Loucy (cell line): ENCODE results near the gene ALPP.

Source experiments
- H2AFZ ChIP-seq: fragments of 200-600 bp; sonication (generic); 2 replicates; pipeline ENCODE4 v1.6.0; 2016; ENCODE audit warnings: antibody characterized with exemption, mild to moderate bottlenecking, low read length, moderate library complexity
- H3F3A ChIP-seq: fragments of 200-600 bp; 2 replicates; pipeline ENCODE4 v1.6.0; 2016; ENCODE audit warnings: antibody characterized with exemption, low read depth, mild to moderate bottlenecking
- H3K27me3 ChIP-seq: fragments of 200-600 bp; sonication (generic); 2 replicates; pipeline ENCODE4 v1.6.1; 2014; ENCODE audit warnings: low read length, mild to moderate bottlenecking; ENCODE audit not compliant: insufficient read depth, poor library complexity, severe bottlenecking
- H3K36me3 ChIP-seq: fragments of 200-600 bp; sonication (generic); 2 replicates; pipeline ENCODE4 v1.6.1; 2016; ENCODE audit warnings: low read length; ENCODE audit not compliant: insufficient read depth
- H3K4me1 ChIP-seq: fragments of 200-600 bp; sonication (generic); 2 replicates; pipeline ENCODE4 v1.5.1; 2014; ENCODE audit warnings: low read length, mild to moderate bottlenecking; ENCODE audit not compliant: insufficient read depth, poor library complexity, severe bottlenecking
- H3K4me2 ChIP-seq: fragments of 200-600 bp; sonication (generic); 2 replicates; pipeline ENCODE4 v1.6.0; 2014; ENCODE audit warnings: antibody characterized with exemption, low read length, low read depth, mild to moderate bottlenecking; ENCODE audit not compliant: poor library complexity, severe bottlenecking
- H3K4me3 ChIP-seq: fragments of 200-600 bp; sonication (generic); 2 replicates; pipeline ENCODE4 v1.5.1; 2014; ENCODE audit warnings: low read length, mild to moderate bottlenecking, mixed read lengths; ENCODE audit not compliant: poor library complexity, severe bottlenecking
- H3K79me2 ChIP-seq: fragments of 200-600 bp; sonication (generic); 2 replicates; pipeline ENCODE4 v1.6.1; 2014; ENCODE audit warnings: low read length; ENCODE audit not compliant: insufficient read depth
- H3K9ac ChIP-seq: fragments of 200-600 bp; sonication (generic); 2 replicates; pipeline ENCODE4 v1.6.0; 2014; ENCODE audit warnings: mild to moderate bottlenecking, low read depth, low read length, moderate library complexity; ENCODE audit not compliant: poor library complexity, severe bottlenecking
- H3K9me2 ChIP-seq: fragments of 200-600 bp; sonication (generic); replicated peaks from 2 replicates; pipeline ENCODE4 v1.6.1; 2016; ENCODE audit warnings: low read depth, low read length, mixed read lengths
- H3K9me3 ChIP-seq: fragments of 200-600 bp; sonication (generic); 2 replicates; pipeline ENCODE4 v1.6.1; 2014; ENCODE audit warnings: mild to moderate bottlenecking, antibody characterized with exemption, low read length, low read depth; ENCODE audit not compliant: insufficient read depth
- H4K20me1 ChIP-seq: fragments of 200-600 bp; sonication (generic); 2 replicates; pipeline ENCODE4 v1.6.0; 2014; ENCODE audit warnings: antibody characterized with exemption, low read length, mild to moderate bottlenecking; ENCODE audit not compliant: insufficient read depth, poor library complexity, severe bottlenecking
- CTCF ChIP-seq: fragments of 200-600 bp; sonication (generic); conservative IDR thresholded peaks from 2 replicates; pipeline ENCODE4 v1.5.1; 2014; ENCODE audit warnings: mild to moderate bottlenecking, antibody characterized with exemption, low read length
- EZH2phosphoT487 ChIP-seq: fragments of 200-600 bp; IDR thresholded peaks from 2 replicates; pipeline ENCODE4 v1.6.1; 2018; ENCODE audit warnings: antibody characterized with exemption, mild to moderate bottlenecking, moderate library complexity, borderline replicate concordance

The ALPP gene

GRCh38 chr2:232353660-232354059 is 24.9 kb upstream of the ALPP start:
- no peaks in the 10 kb centered on the region for H3K27me3 ChIP-seq
- no peak for TF ChIP-seq CTCF
- no peak for TF ChIP-seq EZH2phosphoT487
- H3K4me3 ChIP-seq = no peak overlapping the region
- no peaks in the 10 kb centered on the region for H3K79me2 ChIP-seq
- H3K4me2 ChIP-seq = no peak overlapping the region
- H4K20me1 ChIP-seq = no peaks in the 10 kb centered on the region
- H3F3A ChIP-seq = no peaks in the 10 kb centered on the region
- H3K9ac ChIP-seq = no peak overlapping the region
- no peaks in the 10 kb centered on the region for H3K9me2 ChIP-seq
- no peaks in the 10 kb centered on the region for H3K36me3 ChIP-seq
- peaks cover 7% of the 10 kb centered on the region for H3K4me1 ChIP-seq
- H2AFZ ChIP-seq = no peak overlapping the region
- no peaks in the 10 kb centered on the region for H3K9me3 ChIP-seq

- H3K27me3 ChIP-seq = no peaks in the 10 kb centered on the region
- H3K4me1 ChIP-seq = peaks cover 3% of the 10 kb centered on the region
- H3F3A ChIP-seq = no peaks in the 10 kb centered on the region
- no peak overlapping the region for H2AFZ ChIP-seq
- H3K4me2 ChIP-seq = no peak overlapping the region
- H3K9ac ChIP-seq = no peak overlapping the region
- no peaks in the 10 kb centered on the region for H3K79me2 ChIP-seq
- H3K36me3 ChIP-seq = no peaks in the 10 kb centered on the region
- TF ChIP-seq EZH2phosphoT487 (no peak), CTCF (no peak)
- H3K4me3 ChIP-seq = no peak overlapping the region
- no peaks in the 10 kb centered on the region for H3K9me2 ChIP-seq
- no peaks in the 10 kb centered on the region for H4K20me1 ChIP-seq
- H3K9me3 ChIP-seq = no peaks in the 10 kb centered on the region
These were observed 24.5 kb upstream of the ALPP start for GRCh38 chr2:232354069-232354468.

GRCh38 chr2:232361646-232362045 is 16.9 kb upstream of the ALPP start:
- no peak overlapping the region for H2AFZ ChIP-seq
- no peaks in the 10 kb centered on the region for H4K20me1 ChIP-seq
- no peaks in the 10 kb centered on the region for H3F3A ChIP-seq
- TF ChIP-seq CTCF (no peak), EZH2phosphoT487 (no peak)
- peaks cover 34% of the 10 kb centered on the region for H3K4me1 ChIP-seq
- no peak overlapping the region for H3K4me2 ChIP-seq
- no peaks in the 10 kb centered on the region for H3K36me3 ChIP-seq
- no peaks in the 10 kb centered on the region for H3K9me3 ChIP-seq
- no peaks in the 10 kb centered on the region for H3K27me3 ChIP-seq
- no peaks in the 10 kb centered on the region for H3K79me2 ChIP-seq
- H3K4me3 ChIP-seq = no peak overlapping the region
- no peak overlapping the region for H3K9ac ChIP-seq
- no peaks in the 10 kb centered on the region for H3K9me2 ChIP-seq
